Peyer's patch (tissue), 4 donors: ENCODE results near the gene SLC34A1. TPM values are rescaled to one million over a fixed set of nuclear protein-coding genes. Genes with fewer than 3 reads are reported as not detected.
A peak's percentile ranks its signal among the peaks of the same experiment; 100 is the strongest.
"Not testable (repeated sequence)": the region's sequence is repeated elsewhere in the genome, so short reads cannot be mapped to it uniquely, and the experiment has no call there.

Source experiments
- DNase-seq, 3 donors: peaks; one replicate each; pipeline ENCODE4 v3.0.0-alpha.2; 2017 to 2019
- H3K27ac ChIP-seq, 4 donors: fragments of 200-600 bp; sonication (generic); one replicate each; pipeline ENCODE4 v1.5.1; 2016 to 2019
- H3K27me3 ChIP-seq, 2 donors: fragments of 200-600 bp; sonication (generic); one replicate each; pipeline ENCODE4 v1.5.1; 2019
- H3K36me3 ChIP-seq, 3 donors: fragments of 200-600 bp; sonication (generic); one replicate each; pipeline ENCODE4 v1.5.1; 2016 to 2019
- H3K4me1 ChIP-seq, 4 donors: fragments of 200-600 bp; sonication (generic); one replicate each; pipeline ENCODE4 v1.5.1; 2016 to 2019
- H3K4me3 ChIP-seq, 4 donors: fragments of 200-600 bp; sonication (generic); 1 replicate in 3 of 4; 2 replicates in 1 of 4; pipeline ENCODE4 v1.5.1; 2016 to 2019; ENCODE audit warnings: mild to moderate bottlenecking in 1 of 4
- H3K9me3 ChIP-seq, 4 donors: fragments of 200-600 bp; sonication (generic); one replicate each; pipeline ENCODE4 v1.5.1; 2016 to 2019; ENCODE audit warnings: mild to moderate bottlenecking in 1 of 4
- POLR2A ChIP-seq, 2 donors: fragments of 450-650 bp; IDR thresholded peaks; one replicate each; pipeline ENCODE4 v1.5.1; 2017; ENCODE audit warnings: antibody characterized with exemption in 2 of 2, mild to moderate bottlenecking in 2 of 2, moderate library complexity in 2 of 2
- total RNA-seq, 4 donors: library from RNA; depleted of rRNA; stranded (reverse); fragments of >200 nt; gene quantifications; one replicate each; pipeline ENCODE4 v1.1.0, GENCODE V29; 2016
- TF ChIP-seq, protein P1 (sequence below), 6 experiments: fragments of 450-650 bp in 4 of 6; fragments of 200-600 bp in 2 of 6; sonication (generic) in 1 of 6; IDR thresholded peaks; one replicate each; pipeline ENCODE4 v1.5.1; 2017 to 2019; ENCODE audit warnings: antibody characterized with exemption in 6 of 6, mild to moderate bottlenecking in 3 of 6, moderate library complexity in 1 of 6

SLC34A1 gene
- total RNA-seq, 4 donors from 2014 or later: 0.35 TPM; not detected in 3

DNA sequence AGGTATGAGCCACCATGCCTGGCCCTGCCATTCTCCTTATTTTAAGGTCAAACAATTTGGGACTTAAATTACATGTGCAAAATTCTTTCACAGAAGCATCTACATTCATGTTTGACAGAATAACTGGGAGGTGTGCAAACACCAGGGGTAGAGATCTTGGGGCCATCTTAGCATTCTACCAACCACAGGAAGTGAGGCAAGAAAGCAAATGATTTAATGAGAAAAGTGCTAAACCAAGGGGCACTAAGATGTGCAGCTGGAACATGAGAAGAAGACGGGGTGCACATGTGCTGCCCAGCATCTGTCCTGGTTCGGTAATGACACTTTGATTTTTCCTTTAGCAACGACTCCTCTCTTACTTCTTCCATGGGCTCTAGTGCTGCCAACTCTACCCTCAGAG is 26.3 kb downstream of the SLC34A1 start:
- H3K9me3 ChIP-seq: no peaks in the 10 kb centered on the region
- DNase-seq: no peak
- no peaks in the 10 kb centered on the region for H3K36me3 ChIP-seq
- peaks cover 0 to 6% (median 1%) of the 10 kb centered on the region in 4 donors for H3K4me1 ChIP-seq
- H3K27me3 ChIP-seq: no peaks in the 10 kb centered on the region
- no peak for TF ChIP-seq POLR2A (IDR thresholded peaks at IDR 0.05)
- TF ChIP-seq, protein P1, sequence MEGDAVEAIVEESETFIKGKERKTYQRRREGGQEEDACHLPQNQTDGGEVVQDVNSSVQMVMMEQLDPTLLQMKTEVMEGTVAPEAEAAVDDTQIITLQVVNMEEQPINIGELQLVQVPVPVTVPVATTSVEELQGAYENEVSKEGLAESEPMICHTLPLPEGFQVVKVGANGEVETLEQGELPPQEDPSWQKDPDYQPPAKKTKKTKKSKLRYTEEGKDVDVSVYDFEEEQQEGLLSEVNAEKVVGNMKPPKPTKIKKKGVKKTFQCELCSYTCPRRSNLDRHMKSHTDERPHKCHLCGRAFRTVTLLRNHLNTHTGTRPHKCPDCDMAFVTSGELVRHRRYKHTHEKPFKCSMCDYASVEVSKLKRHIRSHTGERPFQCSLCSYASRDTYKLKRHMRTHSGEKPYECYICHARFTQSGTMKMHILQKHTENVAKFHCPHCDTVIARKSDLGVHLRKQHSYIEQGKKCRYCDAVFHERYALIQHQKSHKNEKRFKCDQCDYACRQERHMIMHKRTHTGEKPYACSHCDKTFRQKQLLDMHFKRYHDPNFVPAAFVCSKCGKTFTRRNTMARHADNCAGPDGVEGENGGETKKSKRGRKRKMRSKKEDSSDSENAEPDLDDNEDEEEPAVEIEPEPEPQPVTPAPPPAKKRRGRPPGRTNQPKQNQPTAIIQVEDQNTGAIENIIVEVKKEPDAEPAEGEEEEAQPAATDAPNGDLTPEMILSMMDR (IDR thresholded peaks at IDR 0.05): no peak
- H3K27ac ChIP-seq: no peak overlapping the region
- H3K4me3 ChIP-seq: no peak overlapping the region

DNA sequence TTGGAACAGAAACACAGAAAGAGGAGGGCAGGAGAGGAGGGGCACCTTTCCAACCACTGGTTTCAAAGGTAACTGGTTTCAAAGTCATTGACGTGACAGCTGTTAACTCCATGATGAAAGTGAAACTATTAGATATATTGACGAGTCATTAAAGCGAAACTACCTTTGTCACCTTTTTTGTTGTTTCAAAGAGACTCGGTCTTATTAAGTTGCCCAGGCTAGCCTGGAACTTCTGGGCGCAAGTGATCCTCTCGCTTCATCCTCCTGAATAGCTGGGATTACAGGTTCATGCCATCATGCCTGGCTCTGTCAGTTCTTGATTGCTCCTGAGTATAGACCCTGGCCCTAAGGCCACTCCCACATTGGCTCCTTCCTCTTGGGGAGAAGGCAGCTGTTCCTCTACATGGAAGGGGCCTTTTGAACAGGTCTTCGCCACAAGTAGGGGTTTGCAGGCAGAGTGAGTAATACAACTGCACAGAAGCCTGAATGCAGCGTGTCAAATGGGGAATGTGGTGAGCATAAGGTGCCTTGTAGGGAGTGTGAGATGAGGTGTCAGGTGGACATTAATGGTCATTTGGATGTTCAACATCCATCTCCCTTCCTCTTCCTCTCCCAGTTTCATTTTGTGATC is 28.5 kb downstream of the SLC34A1 start:
- Histone ChIP-seq H3K9me3 (no peaks in the 10 kb centered on the region), H3K4me1 (peaks cover 0 to 12% (median 3%) of the 10 kb centered on the region in 4 donors), H3K36me3 (no peaks in the 10 kb centered on the region), H3K27ac (peak overlapping the region in 3 of 4 donors; percentile 6 to 72 (median 52)), H3K4me3 (peak overlapping the region in 3 of 4 donors; percentile 4 to 42 (median 38)), H3K27me3 (no peaks in the 10 kb centered on the region)
- no peak for DNase-seq
- no peak for TF ChIP-seq POLR2A (IDR thresholded peaks at IDR 0.05)

DNA sequence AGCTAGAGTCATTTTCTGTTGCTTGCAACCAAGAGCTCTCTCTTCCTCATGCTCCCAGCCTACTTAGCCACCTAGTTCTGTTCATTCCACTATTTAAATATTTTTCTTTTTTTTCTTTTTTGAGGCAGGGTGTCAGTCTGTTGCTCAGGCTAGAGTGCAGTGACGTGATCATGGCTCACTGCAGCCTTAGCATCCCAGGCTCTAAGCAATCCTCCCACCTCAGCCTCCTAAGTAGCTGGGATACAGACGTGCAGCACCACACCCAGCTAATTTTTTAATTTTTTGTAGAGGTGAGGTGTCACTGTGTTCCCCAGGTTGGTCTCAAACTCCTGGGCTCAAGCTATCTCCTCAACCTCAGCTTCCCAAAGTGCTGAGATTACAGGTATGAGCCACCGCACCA is 30.2 kb downstream of the SLC34A1 start:
- Histone ChIP-seq H3K36me3 (no peaks in the 10 kb centered on the region), H3K4me3 (no peak overlapping the region)
- TF ChIP-seq, protein P1 (IDR thresholded peaks at IDR 0.05): no peak
- no peak for TF ChIP-seq POLR2A (IDR thresholded peaks at IDR 0.05)

DNA sequence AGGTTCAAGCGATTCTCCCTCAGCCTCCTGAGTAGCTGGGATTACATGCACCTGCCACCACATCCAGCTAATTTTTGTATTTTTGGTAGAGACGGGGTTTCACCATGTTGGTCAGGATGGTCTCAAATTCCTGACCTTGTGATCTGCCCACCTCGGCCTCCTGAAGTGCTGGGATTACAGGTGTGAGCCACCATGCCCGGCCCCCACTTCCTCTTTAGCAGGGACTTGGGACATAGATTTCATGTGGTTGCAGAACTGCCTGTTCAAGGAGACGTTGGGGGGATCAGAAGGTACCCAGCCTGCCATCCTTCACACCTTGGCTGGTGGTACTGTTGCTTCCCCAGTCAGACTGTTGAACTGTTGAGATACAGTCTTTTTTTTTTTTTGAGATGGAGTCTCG is 32.8 kb downstream of the SLC34A1 start:
- H3K9me3 ChIP-seq, H3K36me3 ChIP-seq, H3K27me3 ChIP-seq, DNase-seq, H3K4me3 ChIP-seq: not testable (repeated sequence)
- Histone ChIP-seq H3K4me1 (peaks cover 0 to 12% (median 3%) of the 10 kb centered on the region in 4 donors), H3K27ac (peak overlapping the region in 2 of 4 donors; percentile 3 to 62)

More for the DNA sequence above, 30.2 kb downstream of the SLC34A1 start:
- DNase-seq: no peak
- Histone ChIP-seq H3K27me3 (no peaks in the 10 kb centered on the region), H3K27ac (no peak overlapping the region), H3K4me1 (peaks cover 0 to 12% (median 3%) of the 10 kb centered on the region in 4 donors), H3K9me3 (no peaks in the 10 kb centered on the region)

DNA sequence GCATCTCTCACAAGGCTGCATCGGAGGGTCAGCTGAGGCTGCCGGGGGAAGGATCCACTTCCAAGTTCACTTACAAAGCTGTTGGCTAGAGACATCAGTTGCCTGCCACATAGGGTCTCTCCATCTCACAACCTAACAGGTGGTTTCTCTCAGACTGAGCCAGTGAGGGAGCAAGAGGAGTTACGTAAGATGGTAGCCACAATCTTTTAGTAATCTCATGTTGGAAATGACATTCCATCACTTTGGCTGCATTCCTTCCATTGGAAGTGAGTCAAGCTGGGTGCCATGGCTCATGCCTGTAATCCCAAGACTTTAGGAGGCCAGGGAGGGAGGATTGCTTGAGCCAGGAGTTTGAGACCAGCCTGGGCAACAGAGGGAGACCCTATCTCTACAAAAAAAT is 34.8 kb downstream of the SLC34A1 start:
- Histone ChIP-seq H3K9me3 (no peaks in the 10 kb centered on the region), H3K27ac (no peak overlapping the region), H3K27me3 (no peaks in the 10 kb centered on the region), H3K4me1 (peaks cover 0 to 12% (median 0%) of the 10 kb centered on the region in 4 donors), H3K4me3 (no peak overlapping the region), H3K36me3 (no peaks in the 10 kb centered on the region)
- DNase-seq: no peak
- TF ChIP-seq, protein P1 (IDR thresholded peaks at IDR 0.05): no peak
- no peak for TF ChIP-seq POLR2A (IDR thresholded peaks at IDR 0.05)

DNA sequence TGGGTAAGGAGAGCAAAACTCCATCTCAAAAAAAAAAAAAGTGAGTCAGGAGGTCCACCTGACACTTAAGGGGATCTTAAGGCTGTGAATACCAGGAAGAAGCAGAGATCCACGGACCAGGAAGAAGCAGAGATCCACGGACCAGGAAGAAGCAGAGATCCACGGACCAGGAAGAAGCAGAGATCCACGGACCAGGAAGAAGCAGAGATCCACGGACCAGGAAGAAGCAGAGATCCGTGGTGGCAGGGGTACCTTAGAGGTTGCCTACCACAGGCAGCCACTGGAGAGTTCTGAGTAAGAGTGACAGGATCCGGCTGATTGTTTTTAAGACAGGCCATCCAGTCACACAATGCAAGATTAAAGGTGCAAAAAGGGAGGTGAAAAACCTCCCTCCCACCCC is 36.2 kb downstream of the SLC34A1 start:
- H3K36me3 ChIP-seq, DNase-seq, H3K27me3 ChIP-seq, H3K9me3 ChIP-seq: not testable (repeated sequence)
- Histone ChIP-seq H3K27ac (peak overlapping the region in 2 of 4 donors; percentile 35 to 45), H3K4me1 (peaks cover 0 to 17% (median 3%) of the 10 kb centered on the region in 4 donors), H3K4me3 (peak overlapping the region in 1 of 4 donors; percentile 36)

DNA sequence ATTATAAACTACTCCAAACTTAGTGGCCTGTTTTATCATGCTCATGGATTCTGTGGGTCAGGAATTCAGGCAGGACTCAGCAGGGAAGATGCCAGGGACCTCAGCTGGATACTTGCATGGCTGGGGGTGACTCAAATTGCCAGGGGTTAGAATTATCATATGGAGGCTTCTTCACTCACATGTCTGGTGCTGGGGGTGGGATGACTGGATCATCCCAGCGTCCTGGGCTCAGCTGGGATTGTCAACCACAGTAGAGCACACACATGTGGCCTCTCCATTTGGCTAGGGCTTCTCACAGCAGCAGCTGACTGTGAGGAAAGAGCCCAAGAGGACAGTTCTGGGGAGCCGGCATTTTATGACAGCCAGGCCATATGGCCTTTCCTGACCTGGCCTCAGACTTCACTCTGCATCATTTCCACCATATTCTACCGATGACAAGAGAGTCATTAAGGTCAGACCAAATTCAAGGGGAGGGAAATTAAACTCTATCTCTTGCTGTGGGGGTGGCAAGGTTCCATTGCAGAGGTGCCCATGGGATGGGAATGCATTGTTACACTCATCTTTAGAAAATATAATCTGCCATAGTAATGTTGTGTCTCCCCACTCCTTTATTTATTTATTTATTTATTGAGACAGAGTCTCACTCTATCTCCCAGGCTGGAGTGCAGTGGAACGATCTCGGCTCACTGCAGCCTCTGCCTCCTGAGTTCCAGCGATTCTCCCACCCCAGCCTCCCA is 37.0 kb downstream of the SLC34A1 start:
- Histone ChIP-seq H3K27ac (peak overlapping the region in 1 of 4 donors; percentile 45), H3K27me3 (no peaks in the 10 kb centered on the region), H3K9me3 (no peaks in the 10 kb centered on the region), H3K4me1 (peaks cover 0 to 18% (median 5%) of the 10 kb centered on the region in 4 donors), H3K4me3 (peak overlapping the region in 1 of 4 donors; percentile 36), H3K36me3 (no peaks in the 10 kb centered on the region)
- TF ChIP-seq, protein P1 (IDR thresholded peaks at IDR 0.05): no peak
- no peak for TF ChIP-seq POLR2A (IDR thresholded peaks at IDR 0.05)
- no peak for DNase-seq
